Measurements from ENCODE around the gene HIPK2. TPM values are rescaled to one million over a fixed set of nuclear protein-coding genes. Genes with fewer than 3 reads are reported as not detected.

Gene HIPK2
- total RNA-seq, 2 donors from 2014 or later, result 28.7 to 35.4 TPM

DNA sequence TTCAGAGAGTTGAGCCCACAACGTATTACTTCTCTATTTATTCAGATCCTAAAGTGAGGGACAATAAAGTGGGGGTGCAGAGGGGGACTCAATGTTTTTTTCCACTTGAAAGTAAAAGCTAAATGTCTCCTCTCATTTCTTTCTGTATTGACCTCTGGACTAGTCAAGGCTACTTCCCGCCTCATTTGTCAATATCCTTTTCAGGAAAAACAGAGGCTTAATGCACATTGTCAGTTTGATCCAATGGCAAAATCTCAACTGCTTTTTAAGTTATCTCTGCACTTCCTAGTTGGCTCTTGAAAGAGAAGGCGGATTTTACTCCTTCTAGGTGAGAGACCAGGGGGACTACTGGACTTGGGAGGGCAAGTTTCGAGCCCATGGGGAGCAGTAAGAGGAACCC lies 56.4 kb downstream of the HIPK2 start:
- Mint-ChIP-seq H3K9me3 (no peaks in the 10 kb centered on the region), H3K36me3 (ENCODE audit: insufficient read depth in 2 of 2) (peaks cover 3 to 6% of the 10 kb centered on the region in 2 donors), H3K4me3 (no peak overlapping the region), H3K4me1 (ENCODE audit: low read depth) (peaks cover 34% of the 10 kb centered on the region), H3K27ac (no peak overlapping the region), H3K27me3 (ENCODE audit: low read depth) (no peaks in the 10 kb centered on the region)
- ATAC-seq (replicated peaks in 1 of 2), result no peak
- DNase-seq, result no peak

- DNase-seq (peak; percentile 15 to 23), ATAC-seq (replicated peaks in 1 of 2) (peak; percentile 70)
- no peak overlapping the region for H3K27ac Mint-ChIP-seq
- H3K36me3 Mint-ChIP-seq (ENCODE audit: insufficient read depth in 2 of 2), result peaks cover 3 to 7% of the 10 kb centered on the region in 2 donors
- H3K27me3 Mint-ChIP-seq (ENCODE audit: low read depth), result no peaks in the 10 kb centered on the region
- no peak overlapping the region for H3K4me3 Mint-ChIP-seq
- H3K4me1 Mint-ChIP-seq (ENCODE audit: low read depth), result peaks cover 27% of the 10 kb centered on the region
- H3K9me3 Mint-ChIP-seq, result no peaks in the 10 kb centered on the region
Observed at GRCh38 chr7:139720705-139721231, 57.0 kb downstream of the HIPK2 start.

- peaks cover 21% of the 10 kb centered on the region for H3K4me1 Mint-ChIP-seq (ENCODE audit: low read depth)
- H3K9me3 Mint-ChIP-seq, result no peaks in the 10 kb centered on the region
- ATAC-seq (replicated peaks in 1 of 2) (no peak), DNase-seq (no peak)
- H3K36me3 Mint-ChIP-seq (ENCODE audit: insufficient read depth in 2 of 2), result peaks cover 7 to 11% of the 10 kb centered on the region in 2 donors
- no peak overlapping the region for H3K27ac Mint-ChIP-seq
- H3K4me3 Mint-ChIP-seq, result no peak overlapping the region
- no peaks in the 10 kb centered on the region for H3K27me3 Mint-ChIP-seq (ENCODE audit: low read depth)
Observed at GRCh38 chr7:139720186-139720585, 57.6 kb downstream of the HIPK2 start.

GRCh38 chr7:139718859-139719258 lies 58.9 kb downstream of the HIPK2 start:
- no peak for DNase-seq
- Mint-ChIP-seq H3K27ac (no peak overlapping the region), H3K27me3 (ENCODE audit: low read depth) (no peaks in the 10 kb centered on the region), H3K4me3 (no peak overlapping the region), H3K36me3 (ENCODE audit: insufficient read depth in 2 of 2) (peaks cover 7 to 12% of the 10 kb centered on the region in 2 donors), H3K4me1 (ENCODE audit: low read depth) (peaks cover 14% of the 10 kb centered on the region), H3K9me3 (no peaks in the 10 kb centered on the region)
- ATAC-seq (replicated peaks in 1 of 2), result no peak

- Mint-ChIP-seq H3K27me3 (ENCODE audit: low read depth) (no peaks in the 10 kb centered on the region), H3K4me3 (no peak overlapping the region), H3K27ac (no peak overlapping the region), H3K36me3 (ENCODE audit: insufficient read depth in 2 of 2) (peaks cover 7 to 12% of the 10 kb centered on the region in 2 donors), H3K4me1 (ENCODE audit: low read depth) (peaks cover 7% of the 10 kb centered on the region), H3K9me3 (no peaks in the 10 kb centered on the region)
- ATAC-seq (replicated peaks in 1 of 2), result no peak
- DNase-seq, result no peak
Observed at GRCh38 chr7:139718141-139718540, 59.7 kb downstream of the HIPK2 start.

DNA sequence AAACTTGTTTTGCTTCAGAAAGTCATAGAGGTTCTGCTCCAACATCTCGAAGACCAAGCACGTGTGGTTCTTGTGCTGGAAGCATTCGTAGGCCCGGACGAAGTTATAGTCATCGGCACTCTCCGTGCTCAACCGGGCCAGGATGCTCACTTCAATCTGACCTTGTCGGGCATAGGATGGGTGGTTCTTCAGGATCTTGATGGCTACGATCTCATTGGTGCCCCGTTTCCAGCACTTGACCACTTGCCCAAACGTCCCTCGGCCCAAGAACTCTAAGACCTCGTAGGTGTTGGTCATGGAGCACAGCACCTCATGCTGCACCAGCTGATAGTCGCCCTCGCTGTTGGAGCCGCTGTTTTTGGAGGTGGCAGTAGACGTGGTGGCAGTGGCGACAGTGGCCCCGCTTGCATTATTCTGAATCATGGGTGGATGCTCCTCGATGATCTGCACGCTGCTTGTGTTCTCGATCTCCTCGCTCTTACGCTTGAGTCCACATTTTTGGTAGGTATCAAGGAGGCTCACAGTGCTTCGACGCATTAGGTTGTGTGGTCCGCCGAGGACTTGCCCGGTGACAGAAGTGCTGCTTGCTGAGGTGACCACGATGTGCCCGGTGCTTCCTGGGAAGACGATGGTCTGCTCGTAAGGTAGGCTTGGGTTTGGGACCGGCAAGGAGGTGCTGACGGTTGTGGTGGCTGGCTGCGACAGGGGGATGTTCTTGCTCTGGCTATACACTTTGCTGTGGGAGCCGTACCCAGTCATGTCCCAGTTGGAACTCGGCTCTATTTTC lies 61.4 kb downstream of the HIPK2 start:
- Mint-ChIP-seq H3K27me3 (ENCODE audit: low read depth) (no peaks in the 10 kb centered on the region), H3K36me3 (ENCODE audit: insufficient read depth in 2 of 2) (peaks cover 7 to 12% of the 10 kb centered on the region in 2 donors), H3K27ac (no peak overlapping the region), H3K9me3 (no peaks in the 10 kb centered on the region), H3K4me1 (ENCODE audit: low read depth) (peaks cover 7% of the 10 kb centered on the region), H3K4me3 (no peak overlapping the region)
- no peak for ATAC-seq (replicated peaks in 1 of 2)
- DNase-seq, result no peak

GRCh38 chr7:139715194-139715815 lies 62.5 kb downstream of the HIPK2 start:
- Mint-ChIP-seq H3K4me1 (ENCODE audit: low read depth) (peaks cover 5% of the 10 kb centered on the region), H3K27ac (no peak overlapping the region), H3K36me3 (ENCODE audit: insufficient read depth in 2 of 2) (peaks cover 7 to 14% of the 10 kb centered on the region in 2 donors), H3K27me3 (ENCODE audit: low read depth) (no peaks in the 10 kb centered on the region), H3K4me3 (no peak overlapping the region), H3K9me3 (no peaks in the 10 kb centered on the region)
- ATAC-seq (replicated peaks in 1 of 2) (no peak), DNase-seq (no peak)

GRCh38 chr7:139714163-139714901 lies 63.5 kb downstream of the HIPK2 start:
- H3K27ac Mint-ChIP-seq, result no peak overlapping the region
- no peaks in the 10 kb centered on the region for H3K9me3 Mint-ChIP-seq
- H3K4me3 Mint-ChIP-seq, result no peak overlapping the region
- DNase-seq, result no peak
- peaks cover 5% of the 10 kb centered on the region for H3K4me1 Mint-ChIP-seq (ENCODE audit: low read depth)
- H3K27me3 Mint-ChIP-seq (ENCODE audit: low read depth), result no peaks in the 10 kb centered on the region
- peaks cover 7 to 17% of the 10 kb centered on the region in 2 donors for H3K36me3 Mint-ChIP-seq (ENCODE audit: insufficient read depth in 2 of 2)
- ATAC-seq (replicated peaks in 1 of 2), result no peak

DNA sequence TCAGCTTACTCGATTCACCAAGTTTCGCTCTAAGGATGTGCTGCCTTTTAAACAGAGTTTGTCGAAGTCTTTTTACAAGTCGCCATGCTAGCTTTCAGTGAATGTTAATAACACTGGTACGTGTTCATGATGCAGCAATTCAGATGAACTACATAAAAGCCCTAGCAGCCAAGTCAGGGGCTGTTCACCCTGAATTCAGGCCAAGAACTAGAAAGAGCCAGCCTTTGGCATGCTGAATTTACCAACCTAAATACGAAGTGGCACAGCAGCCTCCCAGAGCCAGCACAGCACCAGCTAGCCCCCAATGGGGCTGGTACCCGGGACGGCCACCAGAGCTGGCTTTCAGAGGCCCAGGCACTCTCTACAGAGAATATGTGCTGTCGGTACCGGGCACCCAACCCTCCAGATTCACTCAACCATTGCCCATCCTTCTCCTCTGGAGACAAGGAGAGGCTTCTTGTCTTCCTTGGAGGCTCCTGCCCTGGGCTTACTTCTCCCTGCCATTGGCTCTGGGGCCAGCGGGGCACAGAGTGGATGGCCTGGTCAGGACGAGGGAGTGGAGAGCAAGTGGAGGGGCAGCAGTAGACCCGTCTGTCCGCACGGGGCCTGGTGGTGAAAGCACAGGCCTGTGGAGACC lies 64.2 kb downstream of the HIPK2 start:
- no peak overlapping the region for H3K4me3 Mint-ChIP-seq
- no peaks in the 10 kb centered on the region for H3K27me3 Mint-ChIP-seq (ENCODE audit: low read depth)
- no peaks in the 10 kb centered on the region for H3K9me3 Mint-ChIP-seq
- DNase-seq, result no peak
- H3K36me3 Mint-ChIP-seq (ENCODE audit: insufficient read depth in 2 of 2), result peaks cover 7 to 17% of the 10 kb centered on the region in 2 donors
- no peak overlapping the region for H3K27ac Mint-ChIP-seq
- ATAC-seq (replicated peaks in 1 of 2), result no peak
- H3K4me1 Mint-ChIP-seq (ENCODE audit: low read depth), result peaks cover 5% of the 10 kb centered on the region

GRCh38 chr7:139713061-139713460 lies 64.7 kb downstream of the HIPK2 start:
- H3K27ac Mint-ChIP-seq, result no peak overlapping the region
- H3K4me3 Mint-ChIP-seq, result no peak overlapping the region
- ATAC-seq (replicated peaks in 1 of 2) (no peak), DNase-seq (no peak)
- no peaks in the 10 kb centered on the region for H3K27me3 Mint-ChIP-seq (ENCODE audit: low read depth)
- H3K9me3 Mint-ChIP-seq, result no peaks in the 10 kb centered on the region
- H3K4me1 Mint-ChIP-seq (ENCODE audit: low read depth), result peaks cover 5% of the 10 kb centered on the region
- peaks cover 7 to 17% of the 10 kb centered on the region in 2 donors for H3K36me3 Mint-ChIP-seq (ENCODE audit: insufficient read depth in 2 of 2)

GRCh38 chr7:139711991-139712743 lies 65.6 kb downstream of the HIPK2 start:
- no peak for DNase-seq
- Mint-ChIP-seq H3K27me3 (ENCODE audit: low read depth) (no peaks in the 10 kb centered on the region), H3K9me3 (no peaks in the 10 kb centered on the region), H3K27ac (no peak overlapping the region), H3K4me3 (no peak overlapping the region), H3K36me3 (ENCODE audit: insufficient read depth in 2 of 2) (peaks cover 7 to 17% of the 10 kb centered on the region in 2 donors), H3K4me1 (ENCODE audit: low read depth) (peaks cover 5% of the 10 kb centered on the region)
- ATAC-seq (replicated peaks in 1 of 2), result no peak

GRCh38 chr7:139710036-139710435 lies 67.8 kb downstream of the HIPK2 start:
- Mint-ChIP-seq H3K27me3 (ENCODE audit: low read depth) (no peaks in the 10 kb centered on the region), H3K36me3 (ENCODE audit: insufficient read depth in 2 of 2) (peaks cover 0 to 5% of the 10 kb centered on the region in 2 donors), H3K27ac (no peak overlapping the region), H3K9me3 (no peaks in the 10 kb centered on the region), H3K4me1 (ENCODE audit: low read depth) (peaks cover 12% of the 10 kb centered on the region), H3K4me3 (no peak overlapping the region)
- DNase-seq (no peak), ATAC-seq (replicated peaks in 1 of 2) (no peak)
